GM21717 (cell line): ENCODE measurements around the gene THRB.
"Not testable (repeated sequence)": the region's sequence is repeated elsewhere in the genome, so short reads cannot be mapped to it uniquely, and the experiment has no call there.

Source experiments
- ATAC-seq: cut with Tn5 transposase; IDR thresholded peaks from one replicate; pipeline ENCODE4 v1.9.1; 2021; ENCODE audit warnings: mild to moderate bottlenecking, moderate library complexity; ENCODE audit not compliant: unreplicated experiment

The THRB gene

DNA sequence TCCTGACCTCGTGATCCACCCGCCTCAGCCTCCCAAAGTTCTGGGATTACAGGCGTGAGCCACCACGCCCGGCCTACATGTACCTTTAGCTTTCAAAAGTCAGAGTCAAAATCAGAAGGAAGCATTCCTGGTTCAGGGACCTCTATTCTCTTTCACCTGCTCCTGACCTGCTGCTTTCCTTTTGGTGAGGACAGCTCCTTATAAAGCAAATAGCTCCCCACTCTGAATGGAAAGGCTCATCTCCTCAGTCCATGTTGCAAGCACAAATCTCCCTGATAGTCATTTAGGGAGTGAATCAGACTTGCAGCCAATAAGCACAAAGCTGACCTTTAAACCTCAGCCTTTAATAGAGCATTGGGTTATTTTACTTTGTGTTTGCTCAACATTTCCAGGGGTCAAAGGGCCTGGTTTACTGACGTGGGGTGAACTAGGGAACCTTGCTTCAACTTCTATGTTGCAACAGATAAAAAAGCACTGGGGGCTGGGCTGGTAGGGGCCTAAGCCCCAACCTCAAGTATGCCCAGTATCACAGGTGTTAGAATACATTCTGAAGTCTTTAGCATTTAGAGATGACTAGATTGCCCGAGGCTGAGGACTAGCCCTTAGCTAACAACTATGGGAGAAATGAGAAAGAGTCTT is 43.1 kb downstream of the THRB start:
- ATAC-seq, result no peak

DNA sequence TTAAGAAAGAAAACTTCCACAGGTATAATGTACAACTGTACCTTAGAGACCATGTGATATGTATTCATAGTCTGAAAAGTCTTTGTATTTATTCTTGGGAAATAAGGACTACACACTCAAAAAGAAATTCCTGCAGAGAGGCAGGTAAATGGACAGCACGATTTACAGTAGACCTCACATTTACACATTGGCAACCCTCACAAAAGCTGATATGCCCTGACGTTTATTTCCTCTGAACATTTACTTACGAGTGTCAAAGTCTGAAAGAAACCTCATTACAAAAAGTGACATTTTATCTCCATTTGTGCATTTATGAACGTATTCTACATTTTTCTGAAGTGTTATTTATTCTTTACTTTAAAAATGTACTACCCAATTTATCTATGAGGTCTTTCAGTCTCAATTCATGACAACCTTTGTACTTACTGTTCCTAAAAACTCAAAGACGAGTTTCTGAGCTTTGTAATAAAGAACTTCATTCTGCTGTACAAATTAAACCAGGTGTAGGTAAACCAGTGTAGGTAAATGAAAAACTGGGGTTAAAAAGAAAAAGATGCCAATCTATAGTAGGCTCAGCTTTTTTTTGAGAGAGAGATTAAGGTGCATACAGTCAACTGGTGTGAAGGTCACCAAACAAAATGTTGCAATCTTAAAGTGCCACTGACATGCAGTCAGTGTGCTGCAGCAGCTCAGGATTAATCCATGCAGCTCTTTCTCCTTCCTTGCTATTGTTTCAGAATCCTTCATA is 44.3 kb downstream of the THRB start:
- ATAC-seq, result no peak

DNA sequence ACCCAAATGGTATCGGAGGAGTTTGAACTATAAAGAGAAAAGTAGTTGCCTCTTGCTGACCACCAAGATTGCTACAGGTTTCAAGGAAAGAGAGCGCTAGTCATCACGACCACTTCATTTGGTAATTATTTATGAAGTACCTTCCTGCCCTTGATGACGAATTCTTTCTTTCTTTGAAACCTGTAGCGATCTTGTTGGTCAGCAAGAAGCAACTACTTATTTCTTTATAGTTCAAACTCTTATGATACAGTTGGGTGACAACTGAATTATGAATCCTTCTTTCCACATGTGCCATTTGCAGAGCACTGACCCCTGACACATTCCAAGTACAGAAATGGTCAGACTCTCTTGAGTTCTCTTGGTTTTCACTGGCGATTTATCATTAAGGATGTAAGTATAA is 46.8 kb downstream of the THRB start:
- no peak for ATAC-seq

DNA sequence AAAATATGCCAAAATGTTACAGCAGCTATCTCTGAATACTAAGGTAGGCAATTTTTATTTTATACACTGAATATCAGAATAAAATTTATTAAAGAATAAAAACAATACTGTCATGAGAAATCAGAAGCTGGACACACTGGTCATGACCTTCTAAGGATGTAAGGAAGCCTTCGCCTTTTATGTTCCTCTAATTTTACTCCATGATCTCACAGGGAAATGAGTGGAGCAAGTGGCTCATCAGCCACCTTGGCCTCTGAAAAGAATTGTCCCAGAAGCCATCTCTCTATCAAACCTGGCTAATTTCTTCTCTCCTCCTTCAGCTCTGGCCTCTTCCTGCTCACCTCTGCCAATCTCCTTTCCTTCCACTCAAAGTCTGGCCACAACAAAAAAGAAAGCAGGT is 48.6 kb downstream of the THRB start:
- ATAC-seq, result no peak

DNA sequence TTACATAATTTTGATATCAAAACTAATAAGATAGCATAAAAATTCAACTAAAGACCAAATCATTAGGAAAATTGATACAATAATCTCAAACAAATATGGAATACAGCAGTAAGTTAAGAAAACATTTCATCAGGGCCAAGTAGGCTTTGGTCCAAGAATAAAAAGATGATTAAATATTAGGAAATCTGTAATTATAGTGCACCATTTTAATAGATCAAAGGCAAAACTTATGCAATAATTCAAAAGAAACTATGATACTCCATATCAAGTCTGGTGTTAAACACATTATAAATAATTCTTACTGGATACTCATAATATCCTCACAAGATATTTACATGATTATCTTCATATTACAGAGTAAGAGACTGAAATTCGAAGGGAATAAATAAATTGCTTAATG is 51.2 kb downstream of the THRB start:
- ATAC-seq, result no peak

DNA sequence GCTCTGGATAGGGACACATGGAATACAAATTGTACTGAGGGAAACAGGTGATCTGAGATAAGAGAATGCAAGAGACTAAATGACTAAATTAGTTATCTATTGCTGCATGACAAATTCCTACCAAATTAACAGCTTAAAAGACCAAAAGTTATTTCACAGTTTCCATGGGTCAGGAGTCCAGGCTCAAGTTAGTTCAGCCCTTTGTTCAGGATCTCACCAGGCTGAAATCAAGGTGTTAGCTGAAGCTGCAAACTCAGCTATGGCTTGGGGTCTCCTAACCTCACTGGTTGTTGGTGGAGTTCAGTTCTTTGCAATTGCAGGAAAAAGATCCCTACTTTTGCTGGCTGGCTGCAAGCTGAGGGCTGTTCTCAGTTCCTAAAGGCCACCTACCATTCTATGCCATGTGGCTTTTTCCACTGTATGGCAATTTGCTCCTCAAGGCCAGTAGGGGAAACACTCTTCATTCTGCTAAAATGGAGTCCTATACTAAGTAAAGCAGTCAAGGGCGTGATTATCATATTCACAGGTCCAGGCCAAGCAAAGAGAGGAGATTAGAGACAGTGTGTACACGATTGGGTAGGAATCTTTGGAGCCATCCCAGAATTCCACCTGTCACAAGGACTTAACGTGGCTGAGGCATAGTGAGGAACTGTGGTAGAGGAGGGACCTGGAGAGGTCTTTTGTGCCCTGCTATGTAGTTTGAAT is 53.7 kb downstream of the THRB start:
- ATAC-seq, result no peak

DNA sequence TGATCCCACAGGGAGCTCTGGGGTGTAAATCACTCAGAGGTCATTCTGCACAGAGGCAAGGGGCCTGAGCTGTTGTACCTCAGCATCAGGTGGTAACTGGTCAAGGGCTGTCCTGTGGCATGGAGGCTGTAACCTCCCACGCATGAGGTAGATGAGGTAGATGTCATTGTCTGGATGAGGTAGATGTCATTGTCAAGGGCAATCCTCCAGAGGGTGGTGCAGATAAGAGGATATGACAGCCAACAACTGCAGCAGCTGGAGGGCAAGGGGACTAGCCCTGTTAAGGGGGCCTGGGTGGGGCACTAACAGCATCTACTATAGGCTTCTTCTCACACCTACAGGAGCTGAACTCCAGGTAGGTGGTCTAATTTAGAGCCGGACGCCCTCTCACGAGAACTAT is 55.6 kb downstream of the THRB start:
- no peak for ATAC-seq

DNA sequence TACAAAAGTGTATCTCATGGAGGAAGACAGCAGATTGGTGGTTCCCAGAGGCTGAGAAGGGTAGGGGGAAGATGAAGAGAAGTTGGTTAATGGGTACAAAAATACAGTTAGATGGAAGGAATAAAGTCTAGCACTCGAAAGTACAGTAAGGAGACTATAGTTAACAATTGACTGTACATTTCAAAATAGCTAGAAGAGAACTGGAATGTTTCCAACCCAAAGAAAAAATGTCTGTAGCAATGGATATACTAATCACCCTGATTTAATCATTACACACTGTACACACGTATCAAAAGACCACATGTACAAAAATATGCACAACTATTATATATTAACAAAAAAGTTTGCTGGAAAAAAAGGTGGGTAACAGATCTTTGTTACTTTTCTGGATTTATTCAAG is 57.3 kb downstream of the THRB start:
- no peak for ATAC-seq

DNA sequence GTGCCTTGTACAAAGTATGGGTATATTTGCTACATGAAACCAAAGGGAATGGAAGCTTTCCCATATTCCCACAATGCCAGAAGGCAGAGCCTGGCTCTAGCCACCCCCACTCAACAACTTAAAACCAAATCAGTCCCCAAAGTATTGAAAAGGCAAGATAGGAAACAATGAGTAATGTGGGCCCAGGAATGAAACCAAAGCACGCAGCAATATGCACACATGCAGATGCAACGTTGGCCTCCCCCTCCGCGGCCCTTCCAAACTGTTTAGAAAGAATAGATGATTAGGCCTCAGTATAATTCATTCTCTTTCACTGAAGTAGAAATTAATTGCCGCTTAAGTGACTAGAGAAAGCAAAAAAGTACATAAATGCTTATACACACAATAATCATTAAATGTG is 59.1 kb downstream of the THRB start:
- ATAC-seq, result no peak

DNA sequence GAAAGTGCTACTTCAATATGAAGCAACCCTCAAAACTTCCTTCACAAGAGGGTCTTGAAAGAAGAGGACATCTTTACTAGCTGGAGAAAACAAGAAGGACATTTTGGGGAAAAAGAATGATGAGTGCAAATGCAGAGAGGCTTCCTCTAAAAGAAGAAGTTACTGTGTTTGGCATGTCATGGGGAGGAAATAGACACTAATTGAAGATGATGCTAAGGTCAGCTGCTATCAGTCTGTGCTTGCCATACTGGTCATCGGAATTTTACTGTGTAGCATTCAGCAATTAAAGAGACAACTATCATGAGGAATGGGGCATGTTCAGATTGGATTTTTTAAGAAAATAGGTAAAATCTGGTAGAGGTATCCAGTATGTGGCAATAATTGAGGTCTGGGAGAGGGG is 60.0 kb downstream of the THRB start:
- ATAC-seq, result no peak

DNA sequence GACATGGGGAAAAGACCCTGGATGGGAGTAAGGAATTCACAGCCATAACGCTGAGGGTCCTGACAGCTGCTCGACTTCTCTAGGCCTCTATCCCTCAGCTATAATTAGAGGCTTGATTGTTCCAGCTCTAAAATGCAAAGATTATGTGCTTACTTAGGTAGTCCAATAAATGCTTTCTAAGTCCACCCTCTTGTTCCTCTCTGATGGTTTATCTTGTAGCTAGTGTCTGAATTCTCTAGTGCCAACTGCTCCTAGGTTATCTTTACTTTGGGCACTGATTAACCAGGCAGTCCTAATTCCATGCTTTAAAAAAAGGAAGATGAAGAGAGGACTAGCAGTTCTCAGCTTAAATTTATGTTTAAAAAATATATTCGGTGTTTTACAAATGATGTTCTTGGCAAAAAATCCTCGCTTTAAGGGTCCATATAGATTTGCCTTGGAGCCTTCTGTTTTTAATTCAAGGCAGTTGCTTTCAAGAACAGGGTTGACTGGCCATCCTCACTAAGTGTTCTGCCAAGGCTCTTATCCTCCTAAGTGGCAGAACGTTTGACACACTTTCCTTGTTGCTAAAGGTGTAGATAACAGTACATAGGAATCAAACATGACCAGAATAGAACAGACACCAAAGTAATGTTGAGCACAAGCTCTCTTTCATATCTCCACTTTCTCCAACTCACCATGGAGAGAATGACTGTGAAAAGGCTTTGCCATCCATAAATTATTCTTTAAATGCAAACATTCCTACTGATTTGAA is 60.6 kb downstream of the THRB start:
- no peak for ATAC-seq

DNA sequence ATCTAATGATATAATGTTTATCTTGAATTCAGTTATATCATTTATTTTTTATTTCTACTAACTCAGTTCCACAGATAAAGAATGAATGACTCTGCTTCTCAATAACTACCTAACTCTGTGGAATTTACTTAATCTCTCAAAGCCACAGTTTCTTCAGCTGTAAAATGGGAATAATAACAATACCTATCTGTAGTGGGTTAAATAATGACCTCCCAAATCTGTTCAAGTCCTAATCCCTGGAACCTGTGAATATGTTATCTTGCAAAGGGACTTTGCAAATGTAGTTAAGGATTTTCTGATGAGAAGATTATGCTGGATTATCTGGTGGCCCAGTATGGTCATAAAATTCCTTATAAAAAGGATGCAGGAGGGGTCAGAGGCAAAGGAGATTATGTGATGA is 61.7 kb downstream of the THRB start:
- ATAC-seq, result no peak

DNA sequence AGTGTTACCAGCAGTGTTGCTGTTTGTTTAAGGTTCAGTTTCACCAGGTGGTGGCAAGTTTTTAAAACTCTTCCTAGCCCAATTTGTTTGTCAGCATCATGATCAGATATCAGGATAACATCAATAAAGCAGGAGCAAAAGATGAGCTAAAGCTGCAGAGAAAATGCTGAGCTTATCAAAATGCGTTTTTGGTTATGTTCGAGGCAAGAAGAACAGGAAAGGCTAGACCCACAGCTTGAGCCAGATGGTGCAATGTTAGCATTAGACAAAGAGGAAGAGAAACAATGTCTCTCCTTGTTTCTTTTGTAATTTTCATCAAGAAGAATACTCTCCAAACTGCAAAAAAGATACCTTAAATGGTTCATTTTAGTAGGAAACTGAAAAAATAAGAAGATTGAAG is 66.2 kb downstream of the THRB start:
- ATAC-seq, result no peak

DNA sequence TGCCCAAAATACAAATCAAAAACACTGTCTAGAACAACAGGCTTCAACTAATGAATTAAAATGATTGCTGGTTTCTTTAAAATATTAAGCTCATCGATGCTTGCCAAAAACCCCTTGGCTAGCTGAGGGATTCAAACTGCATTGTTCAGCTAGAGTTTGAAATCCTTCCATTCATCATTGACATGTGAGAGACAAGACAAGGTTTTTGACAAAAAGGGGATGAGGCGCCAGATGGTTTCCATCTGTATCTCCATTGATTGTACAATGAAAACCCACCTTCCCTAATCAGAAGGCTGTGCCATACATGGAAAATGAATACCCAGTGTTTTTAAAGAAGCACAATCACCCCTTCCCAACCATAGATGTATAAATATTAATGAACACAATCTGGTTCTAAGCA is 67.8 kb downstream of the THRB start:
- ATAC-seq, result no peak

DNA sequence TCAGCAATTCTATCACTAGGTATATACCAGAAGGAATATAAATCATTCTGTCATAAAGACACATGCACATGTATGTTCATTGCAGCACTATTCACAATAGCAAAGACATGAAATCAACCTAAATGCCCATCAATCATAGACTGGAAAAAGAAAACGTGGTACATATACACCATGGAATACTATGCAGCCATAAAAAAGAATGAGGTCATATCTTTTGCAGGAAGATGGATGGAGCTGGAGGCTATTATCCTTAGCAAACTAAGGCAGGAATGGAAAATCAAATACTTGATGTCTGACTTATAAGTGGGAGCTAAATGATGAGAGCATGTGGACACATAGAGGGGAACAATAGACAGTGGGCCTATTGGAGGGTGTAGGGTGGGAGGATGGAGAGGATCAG is 73.8 kb downstream of the THRB start:
- not testable (repeated sequence) for ATAC-seq

DNA sequence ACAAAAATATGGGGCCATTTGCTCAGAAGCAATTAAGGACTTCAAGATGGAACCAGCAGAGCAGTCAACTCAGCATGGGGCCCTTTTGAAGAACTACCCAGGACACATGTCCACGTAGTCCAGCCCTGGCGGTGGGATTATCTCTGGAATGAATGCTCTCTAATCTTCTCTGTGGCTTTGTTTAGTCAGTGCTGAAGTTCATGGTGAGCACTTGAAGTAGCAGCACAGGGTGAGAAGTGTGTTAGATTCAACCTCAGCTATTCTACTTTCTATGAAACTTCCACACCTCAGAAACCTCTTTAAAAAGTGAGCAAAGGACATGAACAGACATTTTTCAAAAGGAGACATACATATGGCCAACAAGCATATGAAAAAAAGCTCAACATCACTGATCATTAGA is 74.4 kb downstream of the THRB start:
- peak; percentile 62 for ATAC-seq

DNA sequence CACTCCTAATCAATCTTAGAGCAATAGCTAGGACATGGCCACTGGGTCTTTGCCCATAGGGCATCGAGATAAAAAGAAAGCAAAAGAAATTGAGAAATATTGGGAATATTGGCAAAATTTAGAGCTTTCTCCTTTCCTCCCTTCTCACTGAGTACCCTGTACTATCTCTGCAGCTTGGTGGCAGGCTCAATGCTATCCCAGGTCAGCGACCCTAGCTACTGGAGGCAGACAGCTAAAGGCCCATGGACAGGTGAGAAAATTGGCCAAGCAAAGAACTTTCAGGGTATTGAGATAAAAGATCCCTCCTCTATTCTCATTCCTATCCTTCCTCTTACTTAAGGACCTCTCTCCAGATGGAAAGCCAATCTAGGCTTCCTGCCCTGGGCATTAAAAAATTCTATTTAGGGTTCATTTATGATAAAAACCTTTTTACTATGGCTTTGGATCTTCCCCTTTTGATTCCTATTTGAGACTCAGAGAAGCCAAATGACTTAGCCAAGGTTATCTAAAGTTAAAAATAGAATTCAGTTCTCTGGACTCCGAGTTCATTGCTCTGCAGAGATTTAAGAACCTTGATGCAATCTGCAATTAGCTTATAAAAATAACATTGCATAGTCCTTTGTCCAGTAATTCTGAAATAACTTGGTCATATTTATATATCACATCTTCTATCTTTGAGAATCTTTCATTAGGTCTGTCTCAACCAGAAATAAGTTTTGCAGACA is 75.4 kb downstream of the THRB start:
- no peak for ATAC-seq

DNA sequence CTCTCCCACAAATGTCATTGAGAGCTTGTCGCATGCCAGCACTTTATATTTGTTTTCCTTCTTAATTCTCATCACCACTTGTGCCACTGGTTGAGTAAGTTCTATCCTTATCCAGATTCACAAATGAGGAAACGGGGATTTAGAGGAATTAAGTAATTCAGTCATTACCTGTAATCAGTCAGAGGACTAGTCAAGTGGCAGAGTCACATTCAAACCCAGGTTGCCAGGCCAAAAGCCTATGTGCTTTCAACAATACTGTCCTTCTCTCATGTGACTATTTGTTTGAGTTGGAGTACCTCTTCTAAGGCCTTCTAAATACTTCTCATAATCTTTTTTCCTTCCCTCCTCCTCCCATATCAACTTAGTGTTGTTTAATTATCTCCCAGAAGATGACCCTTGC is 76.9 kb downstream of the THRB start:
- no peak for ATAC-seq

DNA sequence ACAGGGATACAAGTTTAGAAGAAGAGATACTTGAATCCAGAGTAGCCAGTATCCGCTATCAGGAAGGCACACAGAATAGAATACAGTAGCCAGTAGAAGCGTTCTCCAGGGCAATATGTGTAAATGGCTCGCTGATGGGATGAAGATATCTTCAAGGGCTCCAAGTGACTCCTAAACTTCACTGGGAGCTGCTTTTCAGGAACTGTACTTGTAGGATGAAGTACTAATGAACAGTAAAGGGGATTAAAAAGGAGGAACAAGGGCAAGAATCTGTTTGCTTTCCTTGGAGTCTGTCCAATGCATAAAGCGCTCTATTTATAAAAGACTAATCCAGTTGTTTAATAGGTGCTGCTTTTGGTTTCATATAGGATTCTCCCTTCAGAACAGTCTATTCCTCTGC is 78.4 kb downstream of the THRB start:
- ATAC-seq, result no peak

DNA sequence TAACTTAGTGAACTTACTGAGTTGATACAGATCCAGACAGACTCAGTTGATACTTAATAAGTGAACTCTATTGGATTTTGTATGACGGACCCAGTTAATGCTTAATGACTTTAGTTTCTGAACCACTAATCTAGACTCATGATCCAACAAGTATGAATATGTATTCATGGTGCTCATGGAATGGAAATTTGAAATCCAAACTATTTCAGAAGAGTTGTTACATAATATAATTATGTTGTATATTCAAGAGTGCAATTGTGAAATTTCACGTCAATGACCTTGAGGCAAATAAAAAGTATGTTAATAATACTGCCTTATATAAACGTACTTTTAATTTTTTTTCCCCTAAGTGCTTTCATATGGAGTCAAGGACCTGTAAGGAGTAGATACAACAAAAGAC is 78.8 kb downstream of the THRB start:
- no peak for ATAC-seq

DNA sequence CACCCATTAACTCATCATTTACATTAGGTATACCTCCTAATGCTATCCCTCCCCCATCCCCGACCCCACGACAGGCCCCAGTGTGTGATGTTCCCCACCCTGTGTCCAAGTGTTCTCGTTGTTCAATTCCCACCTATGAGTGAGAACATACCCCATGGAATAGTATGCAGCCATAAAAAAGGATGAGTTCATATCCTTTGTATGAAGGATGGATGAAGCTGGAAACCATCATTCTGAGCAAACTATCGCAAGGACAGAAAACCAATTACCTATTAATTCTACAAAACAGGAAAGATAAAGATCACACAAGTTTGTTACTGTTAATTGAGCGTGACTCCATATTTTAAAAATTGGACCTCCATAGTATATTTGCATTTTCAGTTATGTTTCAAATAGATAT is 81.0 kb downstream of the THRB start:
- not testable (repeated sequence) for ATAC-seq
